Fibroblast of peridontal ligament (primary cell): ENCODE results near the gene PTGIS.
"Not testable (repeated sequence)": the region's sequence is repeated elsewhere in the genome, so short reads cannot be mapped to it uniquely, and the experiment has no call there.

Experiments used
- DNase-seq: peaks from one replicate; pipeline ENCODE4 v3.0.0-alpha.2; 2010; ENCODE audit errors: extremely low read depth

PTGIS gene

GRCh38 chr20:49579874-49580812 lies 12.2 kb upstream of the PTGIS start:
- peak; percentile 94 for DNase-seq

- no peak for DNase-seq
These were observed 11.3 kb upstream of the PTGIS start for GRCh38 chr20:49579195-49579594.

GRCh38 chr20:49578436-49578835 lies 10.5 kb upstream of the PTGIS start:
- no peak for DNase-seq

GRCh38 chr20:49575551-49576060 lies 7.7 kb upstream of the PTGIS start:
- DNase-seq = no peak

GRCh38 chr20:49573900-49574416 lies 6.0 kb upstream of the PTGIS start:
- DNase-seq = no peak

GRCh38 chr20:49572857-49573256 lies 4.9 kb upstream of the PTGIS start:
- DNase-seq = no peak

GRCh38 chr20:49571553-49571835 lies 3.6 kb upstream of the PTGIS start:
- DNase-seq = no peak

- no peak for DNase-seq
These were observed 3.1 kb upstream of the PTGIS start for GRCh38 chr20:49570828-49571552.

- no peak for DNase-seq
These were observed 2.4 kb upstream of the PTGIS start for GRCh38 chr20:49570161-49570827.

- DNase-seq = no peak
These were observed 1.6 kb upstream of the PTGIS start for GRCh38 chr20:49569411-49570115.

- DNase-seq = no peak
These were observed 578 bp upstream of the PTGIS start for GRCh38 chr20:49568278-49569151.

GRCh38 chr20:49566401-49567364 lies 1.3 kb downstream of the PTGIS start:
- no peak for DNase-seq

- not testable (repeated sequence) for DNase-seq
These were observed 2.9 kb downstream of the PTGIS start for GRCh38 chr20:49564991-49565390.

GRCh38 chr20:49563015-49563980 lies 4.6 kb downstream of the PTGIS start:
- DNase-seq = no peak

- peak; percentile 74 for DNase-seq
These were observed 5.5 kb downstream of the PTGIS start for GRCh38 chr20:49562311-49563014.

GRCh38 chr20:49561806-49562205 lies 6.1 kb downstream of the PTGIS start:
- DNase-seq = no peak

- DNase-seq = no peak
These were observed 6.7 kb downstream of the PTGIS start for GRCh38 chr20:49561256-49561655.
